GM13976 (cell line): ENCODE measurements around the gene SLC51A.
A peak's percentile ranks its signal among the peaks of the same experiment; 100 is the strongest.

ENCODE experiments used
- DNase-seq: peaks from one replicate; pipeline ENCODE4 v3.0.0; 2012; ENCODE audit warnings: low spot score
- in situ Hi-C: fragments of 300-500 bp; cut with MboI; formaldehyde crosslinking; loops from one replicate; pipeline ENCODE4 v1.12.0; 2022; ENCODE audit warnings: low sequenced_read_pairs, mixed read lengths, inconsistent platforms; ENCODE audit not compliant: unreplicated experiment
- TF ChIP-seq, protein P1 (sequence below): IDR thresholded peaks from 2 replicates; pipeline ENCODE4 v1.5.1; 2012; ENCODE audit warnings: borderline replicate concordance, mild to moderate bottlenecking; ENCODE audit not compliant: insufficient read depth; ENCODE audit errors: extremely low read depth, missing control alignments, control extremely low read depth

SLC51A gene

GRCh38 chr3:196175722-196176121 is 40.6 kb upstream of the SLC51A start:
- TF ChIP-seq, protein P1, sequence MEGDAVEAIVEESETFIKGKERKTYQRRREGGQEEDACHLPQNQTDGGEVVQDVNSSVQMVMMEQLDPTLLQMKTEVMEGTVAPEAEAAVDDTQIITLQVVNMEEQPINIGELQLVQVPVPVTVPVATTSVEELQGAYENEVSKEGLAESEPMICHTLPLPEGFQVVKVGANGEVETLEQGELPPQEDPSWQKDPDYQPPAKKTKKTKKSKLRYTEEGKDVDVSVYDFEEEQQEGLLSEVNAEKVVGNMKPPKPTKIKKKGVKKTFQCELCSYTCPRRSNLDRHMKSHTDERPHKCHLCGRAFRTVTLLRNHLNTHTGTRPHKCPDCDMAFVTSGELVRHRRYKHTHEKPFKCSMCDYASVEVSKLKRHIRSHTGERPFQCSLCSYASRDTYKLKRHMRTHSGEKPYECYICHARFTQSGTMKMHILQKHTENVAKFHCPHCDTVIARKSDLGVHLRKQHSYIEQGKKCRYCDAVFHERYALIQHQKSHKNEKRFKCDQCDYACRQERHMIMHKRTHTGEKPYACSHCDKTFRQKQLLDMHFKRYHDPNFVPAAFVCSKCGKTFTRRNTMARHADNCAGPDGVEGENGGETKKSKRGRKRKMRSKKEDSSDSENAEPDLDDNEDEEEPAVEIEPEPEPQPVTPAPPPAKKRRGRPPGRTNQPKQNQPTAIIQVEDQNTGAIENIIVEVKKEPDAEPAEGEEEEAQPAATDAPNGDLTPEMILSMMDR, result no peak
- in situ Hi-C loops, result no loop called here
- DNase-seq, result no peak

GRCh38 chr3:196177567-196177966 is 38.8 kb upstream of the SLC51A start:
- DNase-seq, result no peak
- in situ Hi-C loops, result no loop called here
- TF ChIP-seq, protein P1, result no peak

GRCh38 chr3:196177967-196178366 is 38.4 kb upstream of the SLC51A start:
- TF ChIP-seq, protein P1, result no peak
- DNase-seq, result no peak
- in situ Hi-C loops, result no loop called here

DNA sequence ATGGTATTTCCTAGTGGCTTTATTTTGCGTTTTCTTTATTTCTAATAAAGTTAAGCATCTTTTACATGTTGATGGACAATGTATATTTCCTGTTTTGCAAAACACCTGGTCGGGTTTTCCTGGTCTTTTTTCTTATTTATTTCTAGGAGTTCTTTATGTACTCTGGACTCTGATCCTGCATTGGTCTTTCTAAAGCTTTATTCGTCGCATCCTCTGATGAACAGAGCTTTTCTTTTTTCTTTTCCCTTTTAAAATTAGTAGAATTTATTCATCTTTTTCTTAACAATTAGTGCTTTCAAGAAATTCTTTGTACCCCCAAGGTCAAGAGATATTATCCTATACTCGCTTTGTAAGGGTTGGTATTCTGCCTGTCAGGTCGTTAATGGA is 37.3 kb upstream of the SLC51A start:
- DNase-seq, result no peak
- TF ChIP-seq, protein P1, result no peak
- in situ Hi-C loops, result no loop called here

DNA sequence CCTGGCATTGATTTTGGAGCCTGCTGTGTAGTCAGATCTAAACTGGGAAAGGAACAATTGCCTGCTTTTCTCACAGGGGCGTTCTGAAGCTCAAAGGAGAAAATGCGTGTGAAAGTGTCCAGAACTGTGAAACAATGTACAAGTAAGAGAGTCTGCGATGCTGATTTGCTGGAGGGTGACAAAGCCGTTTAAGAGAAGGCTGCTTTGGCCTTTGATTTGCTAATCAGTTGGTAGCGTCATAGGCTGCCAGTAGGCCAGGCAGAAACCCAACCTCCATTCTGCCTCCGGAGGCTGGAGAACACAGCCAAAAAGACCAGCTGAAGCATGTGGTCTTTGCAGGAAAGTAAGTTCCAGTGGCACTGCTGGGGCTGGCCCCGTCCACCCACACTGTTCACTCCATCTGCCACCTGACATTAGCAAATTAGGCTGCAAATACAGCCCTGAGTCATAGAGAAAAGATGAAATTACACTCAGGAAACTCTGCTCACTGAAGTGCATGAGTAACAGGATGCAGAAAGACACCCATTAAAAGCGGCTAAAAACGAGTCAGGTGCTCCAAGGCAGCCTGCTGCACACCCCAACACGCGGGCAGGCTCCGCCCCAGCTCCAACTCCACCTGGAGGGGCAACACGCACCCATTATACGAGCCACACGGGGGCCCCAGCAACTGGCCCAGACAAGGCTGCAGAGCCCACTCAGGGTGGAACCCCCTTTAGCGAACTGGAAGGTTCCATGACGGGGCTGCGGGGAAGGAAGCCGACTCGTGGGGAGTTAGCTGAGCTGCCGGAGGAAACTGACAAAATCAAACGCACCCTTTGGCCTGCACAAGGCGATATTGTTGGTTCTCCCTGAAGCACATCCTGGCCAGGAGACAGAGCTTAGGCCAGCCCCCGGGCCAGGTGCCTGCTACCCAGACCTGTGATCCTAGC is 36.7 kb upstream of the SLC51A start:
- TF ChIP-seq, protein P1, result peak; percentile 44
- in situ Hi-C loops, result no loop called here
- peak; percentile 85 for DNase-seq

DNA sequence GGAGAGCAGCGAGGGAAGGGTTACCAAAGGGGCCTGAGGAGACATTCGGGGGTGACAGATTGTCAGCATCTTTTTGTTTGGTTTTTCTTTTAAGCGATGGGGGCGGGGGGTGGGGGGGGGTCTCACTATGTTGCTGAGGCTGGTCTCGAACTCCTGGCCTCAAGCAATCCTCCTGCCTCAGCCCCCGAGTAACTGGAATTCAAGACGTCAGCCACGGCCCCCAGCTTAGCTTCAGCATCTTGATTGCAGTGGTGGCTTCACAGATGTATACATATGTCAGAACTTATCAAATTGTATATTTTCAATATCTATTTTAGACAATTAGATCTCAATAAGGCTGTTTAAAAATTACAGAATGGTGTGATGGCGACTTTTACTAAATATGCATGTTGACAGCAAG is 36.0 kb upstream of the SLC51A start:
- DNase-seq, result no peak
- TF ChIP-seq, protein P1, result no peak
- in situ Hi-C loops, result no loop called here
